PFSK-1 (cell line): ENCODE measurements around the gene XBP1.

Experiments
- FOXP2 ChIP-seq: optimal IDR thresholded peaks from 2 replicates; pipeline ENCODE3; 2011; ENCODE audit warnings: borderline replicate concordance, control low read depth, inconsistent platforms; ENCODE audit not compliant: insufficient read depth; ENCODE audit errors: extremely low read length, extremely low read depth
- POLR2AphosphoS5 ChIP-seq: IDR thresholded peaks from 2 replicates; pipeline ENCODE4 v1.6.1; 2012; ENCODE audit warnings: low read depth, mild to moderate bottlenecking, control low read depth, low read length, moderate library complexity
- REST ChIP-seq, 2 experiments: IDR thresholded peaks; 2 replicates each; pipeline versions ENCODE4 v1.6.1 to v1.8.0; 2011 to 2012; ENCODE audit warnings: low read depth in 2 of 2, low read length in 2 of 2, control low read depth in 1 of 2, inconsistent platforms in 1 of 2, mild to moderate bottlenecking in 1 of 2, moderate library complexity in 1 of 2; ENCODE audit not compliant: insufficient read depth in 1 of 2
- SIN3A ChIP-seq: IDR thresholded peaks from 2 replicates; pipeline ENCODE4 v1.6.1; 2012; ENCODE audit warnings: mild to moderate bottlenecking, low read length, moderate library complexity, borderline replicate concordance; ENCODE audit not compliant: insufficient read depth
- TAF1 ChIP-seq: IDR thresholded peaks from 2 replicates; pipeline ENCODE4 v1.6.1; 2012; ENCODE audit warnings: low read length, control low read depth, borderline replicate concordance; ENCODE audit not compliant: insufficient read depth

Gene XBP1

GRCh38 chr22:28793976-28794584 lies 6.3 kb downstream of the XBP1 start:
- no peak for TF ChIP-seq FOXP2
- no peak for TF ChIP-seq SIN3A
- no peak for TF ChIP-seq TAF1
- TF ChIP-seq POLR2AphosphoS5, result no peak
- no peak for TF ChIP-seq REST (IDR thresholded peaks at IDR 0.05; ENCODE audit: insufficient read depth in 1 of 2, low read depth in 2 of 2, low read length in 2 of 2)

- TF ChIP-seq REST (IDR thresholded peaks at IDR 0.05; ENCODE audit: insufficient read depth in 1 of 2, low read depth in 2 of 2, low read length in 2 of 2) (no peak), SIN3A (no peak), POLR2AphosphoS5 (peak; percentile 46; the same call in 1 of the 2 replicates)
Measured at GRCh38 chr22:28792491-28793383, 7.6 kb downstream of the XBP1 start.

GRCh38 chr22:28791841-28792490 lies 8.4 kb downstream of the XBP1 start:
- TF ChIP-seq POLR2AphosphoS5 (no peak), SIN3A (no peak), TAF1 (no peak)

- TF ChIP-seq TAF1 (no peak), POLR2AphosphoS5 (no peak), REST (IDR thresholded peaks at IDR 0.05; ENCODE audit: insufficient read depth in 1 of 2, low read depth in 2 of 2, low read length in 2 of 2) (no peak), FOXP2 (no peak), SIN3A (no peak)
Measured at GRCh38 chr22:28791124-28791523, 9.2 kb downstream of the XBP1 start.

GRCh38 chr22:28788601-28789000 lies 11.8 kb downstream of the XBP1 start:
- no peak for TF ChIP-seq POLR2AphosphoS5
- TF ChIP-seq TAF1, result no peak
- no peak for TF ChIP-seq FOXP2
- no peak for TF ChIP-seq REST (IDR thresholded peaks at IDR 0.05; ENCODE audit: insufficient read depth in 1 of 2, low read depth in 2 of 2, low read length in 2 of 2)
- no peak for TF ChIP-seq SIN3A
